SU-DHL-6 (cell line): ENCODE results near the gene NAE1.

Experiments used
- H2AFZ ChIP-seq: fragments of 200-600 bp; sonication (generic); 2 replicates; pipeline ENCODE4 v1.6.1; 2014; ENCODE audit warnings: low read depth, mild to moderate bottlenecking, moderate library complexity, mixed read lengths, antibody characterized with exemption, low read length; ENCODE audit not compliant: severe bottlenecking
- H3F3A ChIP-seq: fragments of 200-600 bp; shearing (Covaris generic); 2 replicates; pipeline ENCODE4 v1.6.0; 2016; ENCODE audit warnings: antibody characterized with exemption, mild to moderate bottlenecking; ENCODE audit not compliant: insufficient read depth
- H3K27ac ChIP-seq: fragments of 200-600 bp; sonication (generic); 2 replicates; pipeline ENCODE4 v1.5.1; 2016; ENCODE audit warnings: low read depth, mild to moderate bottlenecking, low read length, moderate library complexity, mixed read lengths
- H3K27me3 ChIP-seq: fragments of 200-600 bp; sonication (generic), shearing (Covaris generic); 2 replicates; pipeline ENCODE4 v1.6.0; 2014; ENCODE audit warnings: mild to moderate bottlenecking, low read length
- H3K36me3 ChIP-seq: fragments of 200-600 bp; sonication (generic); 2 replicates; pipeline ENCODE4 v1.6.1; 2014; ENCODE audit warnings: mild to moderate bottlenecking, low read length, mixed read lengths
- H3K4me2 ChIP-seq: fragments of 300-600, 200-600 bp; shearing (Covaris generic), sonication (generic); 2 replicates; pipeline ENCODE4 v1.6.0; 2014; ENCODE audit warnings: low read length, low read depth, mild to moderate bottlenecking; ENCODE audit not compliant: poor library complexity, severe bottlenecking
- H3K4me3 ChIP-seq: fragments of 200-600 bp; sonication (generic); 2 replicates; pipeline ENCODE4 v1.5.1; 2014; ENCODE audit warnings: antibody characterized with exemption, low read length, mild to moderate bottlenecking, mixed read lengths; ENCODE audit not compliant: insufficient read depth, poor library complexity, severe bottlenecking
- H3K79me2 ChIP-seq: fragments of 200-600 bp; sonication (generic); 2 replicates; pipeline ENCODE4 v1.6.1; 2014; ENCODE audit warnings: mild to moderate bottlenecking, low read length, moderate library complexity; ENCODE audit not compliant: insufficient read depth
- H3K9ac ChIP-seq: fragments of 200-600 bp; sonication (generic); 2 replicates; pipeline ENCODE4 v1.7.0; 2014; ENCODE audit warnings: mild to moderate bottlenecking, low read length
- H3K9me2 ChIP-seq: fragments of 200-600 bp; sonication (generic); replicated peaks from 2 replicates; pipeline ENCODE4 v1.6.1; 2014; ENCODE audit warnings: low read length; ENCODE audit not compliant: insufficient read depth
- H3K9me3 ChIP-seq: fragments of 200-600 bp; sonication (generic); 2 replicates; pipeline ENCODE4 v1.6.1; 2014; ENCODE audit warnings: low read length, mixed read lengths; ENCODE audit not compliant: insufficient read depth
- H4K20me1 ChIP-seq: fragments of 200-600 bp; sonication (generic); 2 replicates; pipeline ENCODE4 v1.6.1; 2014; ENCODE audit warnings: low read depth, mild to moderate bottlenecking, antibody characterized with exemption, low read length, moderate library complexity, mixed read lengths
- CTCF ChIP-seq: fragments of 200-600 bp; sonication (generic); IDR thresholded peaks from one replicate; pipeline ENCODE4 v1.5.1; 2017; ENCODE audit warnings: antibody characterized with exemption, mild to moderate bottlenecking, low read length, moderate library complexity; ENCODE audit not compliant: insufficient read depth, poor library complexity, severe bottlenecking
- EZH2phosphoT487 ChIP-seq: fragments of 200-600 bp; sonication (generic), shearing (Covaris generic); conservative IDR thresholded peaks from 2 replicates; pipeline ENCODE4 v1.6.1; 2018; ENCODE audit warnings: mild to moderate bottlenecking, antibody characterized with exemption, low read length, moderate library complexity, mixed read lengths

NAE1 gene

GRCh38 chr16:66873685-66874055 is 42.9 kb upstream of the NAE1 start:
- Histone ChIP-seq H3K36me3 (no peaks in the 10 kb centered on the region), H3K9ac (no peak overlapping the region), H3K4me3 (no peak overlapping the region), H3K79me2 (no peaks in the 10 kb centered on the region), H2AFZ (no peak overlapping the region), H4K20me1 (no peaks in the 10 kb centered on the region), H3K4me2 (no peak overlapping the region), H3K9me2 (no peaks in the 10 kb centered on the region), H3K27me3 (no peaks in the 10 kb centered on the region), H3K27ac (no peak overlapping the region), H3K9me3 (no peaks in the 10 kb centered on the region), H3F3A (peaks cover 6% of the 10 kb centered on the region; the same call in 1 of the 2 replicates)
- no peak for TF ChIP-seq EZH2phosphoT487
- TF ChIP-seq CTCF: no peak

GRCh38 chr16:66872943-66873684 is 42.3 kb upstream of the NAE1 start:
- Histone ChIP-seq H3K4me2 (peak overlapping the region; percentile 42), H4K20me1 (no peaks in the 10 kb centered on the region), H3K4me3 (no peak overlapping the region), H3K36me3 (no peaks in the 10 kb centered on the region), H3K27me3 (no peaks in the 10 kb centered on the region), H3K9me2 (no peaks in the 10 kb centered on the region), H3K9me3 (no peaks in the 10 kb centered on the region), H3K79me2 (no peaks in the 10 kb centered on the region), H2AFZ (peak overlapping the region; percentile 78), H3K9ac (peak overlapping the region; percentile 16; the same call in 1 of the 2 replicates), H3F3A (peaks cover 6% of the 10 kb centered on the region; the same call in 1 of the 2 replicates), H3K27ac (no peak overlapping the region)
- TF ChIP-seq CTCF (peak; percentile 95), EZH2phosphoT487 (no peak)

DNA sequence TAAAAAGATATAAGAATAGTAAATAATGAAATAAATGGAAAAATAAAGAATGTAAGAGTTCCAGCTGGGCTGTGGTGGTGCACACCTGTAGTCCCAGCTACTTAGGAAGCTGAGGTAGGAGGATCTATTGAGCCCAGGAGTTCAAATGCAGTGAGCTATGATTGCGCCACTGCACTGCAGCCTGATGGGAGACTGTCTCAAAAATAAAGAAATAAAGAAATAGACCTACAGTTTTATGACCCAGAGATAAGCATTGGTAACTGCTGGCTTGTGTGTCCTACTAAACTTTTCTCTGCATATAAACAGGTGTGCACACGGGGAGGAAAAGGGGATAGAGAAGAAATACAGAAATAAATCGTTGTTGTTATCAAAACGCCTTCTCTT is 41.8 kb upstream of the NAE1 start:
- Histone ChIP-seq H3K9me2 (no peaks in the 10 kb centered on the region), H3F3A (peaks cover 6% of the 10 kb centered on the region; the same call in 1 of the 2 replicates), H2AFZ (peak overlapping the region; percentile 78), H3K9me3 (no peaks in the 10 kb centered on the region), H4K20me1 (no peaks in the 10 kb centered on the region), H3K4me2 (peak overlapping the region; percentile 42), H3K36me3 (no peaks in the 10 kb centered on the region), H3K4me3 (no peak overlapping the region), H3K9ac (peak overlapping the region; percentile 16; the same call in 1 of the 2 replicates), H3K79me2 (no peaks in the 10 kb centered on the region), H3K27me3 (no peaks in the 10 kb centered on the region), H3K27ac (no peak overlapping the region)
- TF ChIP-seq EZH2phosphoT487 (no peak), CTCF (no peak)
